Neural progenitor cell (in vitro differentiated cells): ENCODE measurements around the gene ANXA10. TPM values are rescaled to one million over a fixed set of nuclear protein-coding genes. Genes with fewer than 3 reads are reported as not detected.

Experiments used
- DNase-seq: peaks from one replicate; pipeline ENCODE4 v3.0.0-alpha.2; 2016; ENCODE audit warnings: low spot score
- H2AFZ ChIP-seq: fragments of 200-600 bp; sonication (generic); replicated peaks from 2 replicates; pipeline ENCODE4 v1.6.1; 2016; ENCODE audit warnings: antibody characterized with exemption
- H3F3A ChIP-seq: fragments of 200-600 bp; sonication (generic); 2 replicates; pipeline ENCODE4 v1.6.1; 2016; ENCODE audit warnings: antibody characterized with exemption, low read depth
- H3K27ac ChIP-seq: fragments of 200-600 bp; sonication (generic); 2 replicates; pipeline ENCODE4 v1.5.1; 2016; ENCODE audit warnings: mild to moderate bottlenecking
- H3K27me3 ChIP-seq: fragments of 200-600 bp; sonication (generic); 2 replicates; pipeline ENCODE4 v1.6.1; 2016; ENCODE audit warnings: mild to moderate bottlenecking, moderate library complexity
- H3K36me3 ChIP-seq: fragments of 200-600 bp; sonication (generic); 2 replicates; pipeline ENCODE4 v1.5.1; 2016
- H3K4me1 ChIP-seq: fragments of 200-600 bp; sonication (generic); 2 replicates; pipeline ENCODE4 v1.6.1; 2016; ENCODE audit warnings: mixed run types
- H3K4me2 ChIP-seq: fragments of 200-600 bp; sonication (generic); 2 replicates; pipeline ENCODE4 v1.6.1; 2016
- H3K4me3 ChIP-seq: fragments of 200-600 bp; sonication (generic); 2 replicates; pipeline ENCODE4 v1.5.1; 2016
- H3K79me2 ChIP-seq: fragments of 200-600 bp; sonication (generic); 2 replicates; pipeline ENCODE4 v1.6.1; 2016; ENCODE audit warnings: low read depth
- H3K9ac ChIP-seq: fragments of 200-600 bp; sonication (generic); 2 replicates; pipeline ENCODE4 v1.6.1; 2016
- H3K9me3 ChIP-seq: fragments of 200-600 bp; sonication (generic); 2 replicates; pipeline ENCODE4 v1.5.1; 2016; ENCODE audit warnings: low read depth
- H4K20me1 ChIP-seq: fragments of 200-600 bp; sonication (generic); 2 replicates; pipeline ENCODE4 v1.6.1; 2016; ENCODE audit warnings: low read depth
- H3K27ac Mint-ChIP-seq: 3 replicates; pipeline ENCODE4 v1.8.0; 2021; ENCODE audit warnings: mixed read lengths
- H3K27me3 Mint-ChIP-seq: 2 replicates; pipeline ENCODE4 v1.8.0; 2022; ENCODE audit warnings: low read depth, mild to moderate bottlenecking, inconsistent platforms, moderate library complexity, mixed read lengths; ENCODE audit not compliant: insufficient read depth
- H3K36me3 Mint-ChIP-seq: 3 replicates; pipeline ENCODE4 v1.8.0; 2021; ENCODE audit warnings: mixed read lengths
- H3K4me1 Mint-ChIP-seq: 3 replicates; pipeline ENCODE4 v1.8.0; 2021; ENCODE audit warnings: mixed read lengths
- H3K4me3 Mint-ChIP-seq: 3 replicates; pipeline ENCODE4 v1.8.0; 2021; ENCODE audit warnings: mild to moderate bottlenecking, moderate library complexity, mixed read lengths
- H3K9me3 Mint-ChIP-seq: 3 replicates; pipeline ENCODE4 v1.8.0; 2020; ENCODE audit warnings: mixed read lengths
- CTCF ChIP-seq: fragments of 200-600 bp; sonication (generic); IDR thresholded peaks from 2 replicates; pipeline ENCODE4 v1.5.1; 2017; ENCODE audit warnings: antibody characterized with exemption, mild to moderate bottlenecking
- EZH2 ChIP-seq: fragments of 200-600 bp; sonication (generic); IDR thresholded peaks from 2 replicates; pipeline ENCODE4 v1.6.1; 2017; ENCODE audit warnings: antibody characterized with exemption, mild to moderate bottlenecking, moderate library complexity
- EZH2phosphoT487 ChIP-seq: fragments of 200-600 bp; sonication (generic); IDR thresholded peaks from 2 replicates; pipeline ENCODE4 v1.6.1; 2017; ENCODE audit warnings: antibody characterized with exemption
- total RNA-seq: library from RNA; depleted of rRNA; stranded (reverse); fragments of >200 nt; gene quantifications from 2 replicates; pipeline ENCODE4 v1.2.3, GENCODE V29; 2015; ENCODE audit warnings: low replicate concordance

Gene ANXA10
- total RNA-seq, 1 donor from 2014 or later, result not detected

GRCh38 chr4:168070903-168071302, 21.4 kb upstream of the ANXA10 start:
- TF ChIP-seq CTCF (no peak), EZH2 (no peak), EZH2phosphoT487 (no peak)
- Mint-ChIP-seq H3K4me1 (no peaks in the 10 kb centered on the region), H3K27me3 (peaks cover 2% of the 10 kb centered on the region), H3K36me3 (no peaks in the 10 kb centered on the region), H3K27ac (no peak overlapping the region), H3K4me3 (no peak overlapping the region), H3K9me3 (peaks cover 11% of the 10 kb centered on the region)
- no peak overlapping the region for H3K4me3 ChIP-seq
- H3K79me2 ChIP-seq, result no peaks in the 10 kb centered on the region
- H3F3A ChIP-seq, result no peaks in the 10 kb centered on the region
- no peaks in the 10 kb centered on the region for H3K9me3 ChIP-seq
- no peak for DNase-seq
- H3K36me3 ChIP-seq, result no peaks in the 10 kb centered on the region
- no peaks in the 10 kb centered on the region for H3K4me1 ChIP-seq
- H3K4me2 ChIP-seq, result no peak overlapping the region
- H2AFZ ChIP-seq, result no peak overlapping the region
- no peaks in the 10 kb centered on the region for H3K27me3 ChIP-seq
- H3K27ac ChIP-seq, result no peak overlapping the region
- no peaks in the 10 kb centered on the region for H4K20me1 ChIP-seq
- H3K9ac ChIP-seq, result no peak overlapping the region

GRCh38 chr4:168071304-168071703, 21.0 kb upstream of the ANXA10 start:
- peaks cover 11% of the 10 kb centered on the region for H3K9me3 Mint-ChIP-seq
- peaks cover 2% of the 10 kb centered on the region for H3K27me3 Mint-ChIP-seq
- Histone ChIP-seq H3F3A (no peaks in the 10 kb centered on the region), H3K4me3 (no peak overlapping the region), H3K36me3 (no peaks in the 10 kb centered on the region), H2AFZ (no peak overlapping the region), H3K4me2 (no peak overlapping the region), H4K20me1 (no peaks in the 10 kb centered on the region), H3K79me2 (no peaks in the 10 kb centered on the region), H3K27ac (no peak overlapping the region), H3K9me3 (no peaks in the 10 kb centered on the region), H3K9ac (no peak overlapping the region), H3K27me3 (no peaks in the 10 kb centered on the region), H3K4me1 (no peaks in the 10 kb centered on the region)
- no peak for DNase-seq
- TF ChIP-seq EZH2, result no peak
- no peak overlapping the region for H3K4me3 Mint-ChIP-seq
- H3K4me1 Mint-ChIP-seq, result no peaks in the 10 kb centered on the region
- H3K27ac Mint-ChIP-seq, result no peak overlapping the region
- no peaks in the 10 kb centered on the region for H3K36me3 Mint-ChIP-seq

- Histone ChIP-seq H3K27ac (no peak overlapping the region), H3K4me2 (no peak overlapping the region), H3K4me3 (no peak overlapping the region), H2AFZ (no peak overlapping the region), H3K36me3 (no peaks in the 10 kb centered on the region), H3K27me3 (no peaks in the 10 kb centered on the region), H3K9me3 (no peaks in the 10 kb centered on the region), H3K9ac (no peak overlapping the region), H3K79me2 (no peaks in the 10 kb centered on the region), H3K4me1 (no peaks in the 10 kb centered on the region), H3F3A (no peaks in the 10 kb centered on the region), H4K20me1 (no peaks in the 10 kb centered on the region)
- no peak overlapping the region for H3K27ac Mint-ChIP-seq
- H3K9me3 Mint-ChIP-seq, result no peaks in the 10 kb centered on the region
- no peak overlapping the region for H3K4me3 Mint-ChIP-seq
- no peaks in the 10 kb centered on the region for H3K36me3 Mint-ChIP-seq
- peaks cover 2% of the 10 kb centered on the region for H3K27me3 Mint-ChIP-seq
- no peak for DNase-seq
- no peak for TF ChIP-seq EZH2
- TF ChIP-seq EZH2phosphoT487, result no peak
- TF ChIP-seq CTCF, result no peak
- no peaks in the 10 kb centered on the region for H3K4me1 Mint-ChIP-seq
These were observed 17.5 kb upstream of the ANXA10 start for GRCh38 chr4:168074861-168075260.

GRCh38 chr4:168076989-168077725, 15.2 kb upstream of the ANXA10 start:
- no peaks in the 10 kb centered on the region for H3K9me3 Mint-ChIP-seq
- no peaks in the 10 kb centered on the region for H3K4me1 Mint-ChIP-seq
- H4K20me1 ChIP-seq, result no peaks in the 10 kb centered on the region
- H3K36me3 Mint-ChIP-seq, result no peaks in the 10 kb centered on the region
- no peaks in the 10 kb centered on the region for H3K79me2 ChIP-seq
- no peaks in the 10 kb centered on the region for H3K4me1 ChIP-seq
- peak; percentile 75 for DNase-seq
- H3K4me3 Mint-ChIP-seq, result no peak overlapping the region
- H3K4me3 ChIP-seq, result no peak overlapping the region
- H3K27me3 Mint-ChIP-seq, result no peaks in the 10 kb centered on the region
- TF ChIP-seq CTCF (peak; percentile 98), EZH2phosphoT487 (no peak)
- no peaks in the 10 kb centered on the region for H3K27me3 ChIP-seq
- no peak overlapping the region for H3K27ac ChIP-seq
- no peaks in the 10 kb centered on the region for H3F3A ChIP-seq
- no peak overlapping the region for H3K27ac Mint-ChIP-seq
- no peak overlapping the region for H3K4me2 ChIP-seq
- H3K9ac ChIP-seq, result no peak overlapping the region
- peak overlapping the region; percentile 55 for H2AFZ ChIP-seq
- no peaks in the 10 kb centered on the region for H3K9me3 ChIP-seq
- H3K36me3 ChIP-seq, result no peaks in the 10 kb centered on the region
